GM23248 (cell line): Measurements from ENCODE around the gene WWOX.

Experiments
- EZH2 ChIP-seq: fragments of 200-600 bp; sonication (generic); IDR thresholded peaks from 2 replicates; pipeline ENCODE4 v1.6.1; 2018; ENCODE audit warnings: antibody characterized with exemption, mild to moderate bottlenecking; ENCODE audit not compliant: insufficient read depth, poor library complexity, severe bottlenecking
- EZH2phosphoT487 ChIP-seq: fragments of 200-600 bp; sonication (generic); IDR thresholded peaks from 2 replicates; pipeline ENCODE4 v1.6.1; 2018; ENCODE audit warnings: antibody characterized with exemption, moderate library complexity, mild to moderate bottlenecking, low read depth; ENCODE audit not compliant: insufficient read depth

DNA sequence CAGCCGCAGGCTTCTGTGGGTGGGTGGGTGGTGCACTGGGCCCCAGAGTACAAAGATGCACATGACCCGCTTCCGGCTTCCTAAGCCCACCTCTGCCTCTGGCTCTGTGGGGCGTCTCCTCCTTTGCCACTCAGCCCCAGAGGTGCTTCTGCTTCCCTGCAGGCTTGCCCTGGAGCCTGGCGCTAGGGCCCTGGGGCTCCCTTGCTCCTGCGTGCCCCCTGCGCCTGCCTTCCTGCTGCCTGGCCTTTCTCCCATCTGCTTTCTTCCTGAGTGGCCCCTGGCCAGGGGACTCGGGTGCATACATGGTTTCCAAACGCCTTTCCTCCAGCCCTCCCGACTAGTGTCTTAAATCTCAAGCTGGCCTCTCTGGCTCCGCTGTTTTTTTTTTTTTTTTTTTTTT lies 3.4 kb downstream of the WWOX start:
- TF ChIP-seq EZH2phosphoT487 (no peak), EZH2 (no peak)
